Mucosa of stomach (tissue), 1 donor: ENCODE results near the gene GLIS1.

ENCODE experiments used
- H3K27me3 ChIP-seq: one replicate; pipeline ENCODE4 v1.7.0; 2013; ENCODE audit warnings: mild to moderate bottlenecking, low read length; ENCODE audit not compliant: control insufficient read depth, insufficient read depth
- H3K36me3 ChIP-seq: one replicate; pipeline ENCODE4 v1.7.0; 2013; ENCODE audit warnings: low read length; ENCODE audit not compliant: control insufficient read depth, insufficient read depth
- H3K4me1 ChIP-seq: one replicate; pipeline ENCODE4 v1.7.0; 2013; ENCODE audit warnings: mild to moderate bottlenecking, low read length; ENCODE audit not compliant: control insufficient read depth, insufficient read depth
- H3K4me3 ChIP-seq: one replicate; pipeline ENCODE4 v1.7.0; 2013; ENCODE audit warnings: low read length
- H3K9ac ChIP-seq: one replicate; pipeline ENCODE4 v1.7.0; 2013; ENCODE audit warnings: mild to moderate bottlenecking, low read length, moderate library complexity
- H3K9me3 ChIP-seq: one replicate; pipeline ENCODE4 v1.7.0; 2013; ENCODE audit warnings: mild to moderate bottlenecking, low read length, moderate library complexity; ENCODE audit not compliant: control insufficient read depth
- donor health status: Pancreatic carcinoma.

GLIS1 gene

DNA sequence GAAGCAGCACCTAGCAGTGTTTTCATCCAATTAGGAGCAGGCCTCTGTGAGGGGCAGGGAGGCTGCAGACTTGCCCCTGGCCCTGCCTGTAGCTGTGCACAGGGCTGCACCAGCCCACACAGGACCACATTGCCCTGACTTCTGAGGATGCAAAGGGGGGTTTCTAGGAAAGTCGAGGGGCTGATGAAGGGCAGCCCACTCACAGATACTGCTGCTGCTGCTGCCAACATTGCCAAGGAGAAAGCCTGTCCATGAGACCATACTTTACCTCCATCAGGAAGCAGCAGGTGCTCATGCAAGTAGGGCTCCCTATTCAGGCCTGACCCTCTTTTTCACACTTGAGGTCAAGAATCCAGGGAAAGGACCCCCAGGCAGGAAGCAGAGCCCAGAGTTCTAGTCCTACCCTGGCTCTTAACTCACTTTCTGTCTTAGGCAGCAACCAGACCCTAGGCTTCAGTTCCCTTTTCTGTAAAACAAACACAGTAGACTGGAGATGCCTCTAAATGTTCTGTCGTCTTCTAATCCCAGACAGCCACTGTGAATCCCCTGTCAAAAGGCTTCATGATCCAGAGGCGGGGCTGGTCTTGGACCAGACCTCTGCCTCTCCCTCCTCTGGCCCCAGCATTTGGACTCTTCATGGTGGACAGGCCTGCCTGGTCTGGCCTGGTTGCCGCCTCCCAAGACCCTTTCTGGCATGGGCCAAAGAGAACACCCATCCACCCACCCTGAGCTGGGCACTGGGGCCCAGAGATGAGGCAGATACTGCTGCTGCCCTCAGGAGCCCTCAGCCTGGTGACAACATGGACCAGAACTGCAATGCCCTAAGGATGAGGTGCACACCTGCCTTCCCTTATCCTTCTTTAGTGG is 120.2 kb downstream of the GLIS1 start:
- H3K27me3 ChIP-seq: no peaks in the 10 kb centered on the region
- no peak overlapping the region for H3K4me3 ChIP-seq
- no peaks in the 10 kb centered on the region for H3K9me3 ChIP-seq
- no peak overlapping the region for H3K9ac ChIP-seq
- H3K4me1 ChIP-seq: no peaks in the 10 kb centered on the region
- no peaks in the 10 kb centered on the region for H3K36me3 ChIP-seq

DNA sequence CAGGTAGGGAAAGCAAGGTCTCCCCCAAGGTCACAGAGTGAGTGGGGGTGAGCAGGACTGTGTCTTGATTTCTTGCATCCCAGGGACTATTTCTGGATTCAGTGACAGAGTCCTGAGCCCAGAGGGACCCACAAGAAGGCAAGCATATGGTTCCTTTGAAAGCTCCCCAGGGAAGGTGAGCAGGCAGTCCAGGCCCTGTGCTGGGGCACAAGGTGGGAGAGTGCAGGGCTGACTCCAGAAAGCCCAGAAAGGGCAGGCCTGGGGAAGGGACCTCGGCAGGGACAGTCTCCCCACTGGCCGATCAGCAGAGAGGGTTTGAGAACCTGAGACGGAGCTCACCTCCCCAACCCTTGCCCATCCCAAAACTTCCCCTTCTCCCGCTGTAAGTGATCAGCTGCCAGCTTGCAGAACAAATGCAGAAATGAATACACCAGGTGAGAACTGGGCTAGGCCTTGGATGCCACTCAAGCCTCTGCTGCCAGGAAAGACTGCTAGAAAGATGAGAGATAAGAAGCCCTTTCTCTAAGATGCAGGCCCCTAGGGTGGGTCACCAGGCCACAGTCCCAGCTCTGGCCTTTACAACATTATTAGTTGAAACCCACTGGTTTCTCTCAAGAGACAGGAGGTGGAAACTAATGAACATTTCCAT is 121.0 kb downstream of the GLIS1 start:
- H3K27me3 ChIP-seq: no peaks in the 10 kb centered on the region
- no peaks in the 10 kb centered on the region for H3K36me3 ChIP-seq
- H3K4me3 ChIP-seq: no peak overlapping the region
- no peaks in the 10 kb centered on the region for H3K4me1 ChIP-seq
- H3K9ac ChIP-seq: no peak overlapping the region
- no peaks in the 10 kb centered on the region for H3K9me3 ChIP-seq

- H3K36me3 ChIP-seq: no peaks in the 10 kb centered on the region
- no peak overlapping the region for H3K9ac ChIP-seq
- no peak overlapping the region for H3K4me3 ChIP-seq
- no peaks in the 10 kb centered on the region for H3K27me3 ChIP-seq
- H3K9me3 ChIP-seq: no peaks in the 10 kb centered on the region
- H3K4me1 ChIP-seq: no peaks in the 10 kb centered on the region
Observed at GRCh38 chr1:53617382-53617781, 121.6 kb downstream of the GLIS1 start.

DNA sequence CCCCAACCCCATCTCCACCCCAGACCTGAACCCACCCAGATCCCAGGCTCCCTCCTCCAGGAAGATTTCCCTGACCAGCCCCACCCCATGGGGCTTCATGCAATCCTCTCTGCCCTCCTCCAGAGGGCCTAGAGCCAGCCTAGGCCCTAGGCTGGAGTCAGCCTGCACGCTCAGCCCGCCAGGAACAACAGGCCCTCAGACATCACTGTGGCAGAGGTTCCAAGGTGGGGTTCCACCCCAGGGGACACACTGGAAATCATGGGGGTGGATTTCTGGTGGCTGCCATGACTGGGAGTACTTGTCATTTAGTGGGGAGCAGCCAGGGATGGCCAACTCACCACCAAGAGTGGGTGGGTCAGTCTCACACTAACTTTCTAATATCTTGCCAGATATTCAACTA is 122.0 kb downstream of the GLIS1 start:
- no peaks in the 10 kb centered on the region for H3K9me3 ChIP-seq
- H3K4me3 ChIP-seq: no peak overlapping the region
- H3K27me3 ChIP-seq: no peaks in the 10 kb centered on the region
- no peak overlapping the region for H3K9ac ChIP-seq
- H3K36me3 ChIP-seq: no peaks in the 10 kb centered on the region
- H3K4me1 ChIP-seq: no peaks in the 10 kb centered on the region

GRCh38 chr1:53616511-53616910 is 122.5 kb downstream of the GLIS1 start:
- Histone ChIP-seq H3K4me1 (no peaks in the 10 kb centered on the region), H3K27me3 (no peaks in the 10 kb centered on the region), H3K4me3 (no peak overlapping the region), H3K9ac (no peak overlapping the region), H3K9me3 (no peaks in the 10 kb centered on the region), H3K36me3 (no peaks in the 10 kb centered on the region)

- no peaks in the 10 kb centered on the region for H3K36me3 ChIP-seq
- no peaks in the 10 kb centered on the region for H3K9me3 ChIP-seq
- H3K4me1 ChIP-seq: no peaks in the 10 kb centered on the region
- no peak overlapping the region for H3K4me3 ChIP-seq
- H3K27me3 ChIP-seq: no peaks in the 10 kb centered on the region
- no peak overlapping the region for H3K9ac ChIP-seq
Observed at GRCh38 chr1:53615101-53615500, 123.9 kb downstream of the GLIS1 start.

DNA sequence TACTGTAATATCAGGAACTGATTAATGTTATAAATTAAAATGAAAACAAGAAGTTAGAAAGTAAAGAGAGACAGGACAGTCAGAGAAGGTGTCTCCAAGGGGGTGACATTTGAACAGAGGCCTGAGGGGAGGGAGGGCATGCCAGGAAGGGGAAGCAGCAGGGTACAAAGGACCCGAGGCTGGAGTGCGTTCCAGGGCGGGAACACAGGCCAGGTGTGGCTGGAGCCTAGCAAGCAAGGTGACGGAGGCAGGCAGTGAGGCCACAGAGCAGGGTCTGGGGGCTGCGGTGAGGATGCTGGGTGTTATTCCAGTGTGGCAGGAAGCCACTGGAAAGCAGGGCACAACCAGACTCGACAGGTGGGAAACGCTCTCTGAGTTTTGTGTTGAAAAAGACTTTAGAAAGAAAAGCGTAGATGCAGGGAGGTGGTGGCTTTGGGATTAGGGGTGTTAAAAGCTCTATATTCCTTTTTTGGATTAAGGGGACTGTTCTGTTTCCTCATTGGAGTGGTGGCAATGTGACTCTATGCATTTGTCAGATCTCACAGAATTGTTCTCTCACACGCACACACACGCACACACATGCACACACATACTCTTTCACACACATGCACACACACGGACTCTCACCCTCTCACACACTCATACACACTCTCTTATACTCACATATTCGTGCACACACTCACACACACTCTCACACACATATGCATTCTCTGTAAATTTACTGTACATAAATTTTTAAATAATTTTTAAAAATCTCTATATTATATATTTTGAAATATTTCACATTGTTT is 124.5 kb downstream of the GLIS1 start:
- no peak overlapping the region for H3K9ac ChIP-seq
- no peaks in the 10 kb centered on the region for H3K27me3 ChIP-seq
- H3K9me3 ChIP-seq: no peaks in the 10 kb centered on the region
- H3K4me3 ChIP-seq: no peak overlapping the region
- no peaks in the 10 kb centered on the region for H3K36me3 ChIP-seq
- H3K4me1 ChIP-seq: no peaks in the 10 kb centered on the region

GRCh38 chr1:53608676-53609075 is 130.3 kb downstream of the GLIS1 start:
- Histone ChIP-seq H3K9ac (no peak overlapping the region), H3K27me3 (no peaks in the 10 kb centered on the region), H3K4me1 (no peaks in the 10 kb centered on the region), H3K9me3 (no peaks in the 10 kb centered on the region), H3K4me3 (no peak overlapping the region), H3K36me3 (no peaks in the 10 kb centered on the region)

GRCh38 chr1:53608071-53608470 is 130.9 kb downstream of the GLIS1 start:
- Histone ChIP-seq H3K27me3 (no peaks in the 10 kb centered on the region), H3K9me3 (no peaks in the 10 kb centered on the region), H3K4me3 (no peak overlapping the region), H3K36me3 (no peaks in the 10 kb centered on the region), H3K9ac (no peak overlapping the region), H3K4me1 (no peaks in the 10 kb centered on the region)

DNA sequence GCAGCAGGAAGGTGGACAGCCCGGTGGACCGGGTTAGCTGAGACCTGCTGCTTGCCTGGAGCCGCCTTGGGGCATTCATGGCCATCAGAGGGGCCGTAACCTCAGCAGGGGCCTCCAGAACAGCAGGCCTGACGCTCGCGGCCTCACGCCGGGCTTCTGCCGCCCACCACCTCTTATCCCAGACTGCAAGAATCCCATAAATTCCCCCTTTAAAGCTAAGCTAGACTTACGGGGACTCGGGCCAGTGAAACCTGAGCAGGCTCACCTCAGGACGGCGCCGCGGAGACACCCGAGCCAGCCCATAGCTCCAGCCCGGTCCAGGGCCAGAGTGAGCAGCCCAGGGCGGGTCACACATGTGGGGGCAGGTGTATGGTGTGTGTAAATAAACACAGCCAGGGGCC is 132.3 kb downstream of the GLIS1 start:
- H3K27me3 ChIP-seq: no peaks in the 10 kb centered on the region
- no peak overlapping the region for H3K9ac ChIP-seq
- H3K9me3 ChIP-seq: no peaks in the 10 kb centered on the region
- no peaks in the 10 kb centered on the region for H3K36me3 ChIP-seq
- no peaks in the 10 kb centered on the region for H3K4me1 ChIP-seq
- H3K4me3 ChIP-seq: no peak overlapping the region

DNA sequence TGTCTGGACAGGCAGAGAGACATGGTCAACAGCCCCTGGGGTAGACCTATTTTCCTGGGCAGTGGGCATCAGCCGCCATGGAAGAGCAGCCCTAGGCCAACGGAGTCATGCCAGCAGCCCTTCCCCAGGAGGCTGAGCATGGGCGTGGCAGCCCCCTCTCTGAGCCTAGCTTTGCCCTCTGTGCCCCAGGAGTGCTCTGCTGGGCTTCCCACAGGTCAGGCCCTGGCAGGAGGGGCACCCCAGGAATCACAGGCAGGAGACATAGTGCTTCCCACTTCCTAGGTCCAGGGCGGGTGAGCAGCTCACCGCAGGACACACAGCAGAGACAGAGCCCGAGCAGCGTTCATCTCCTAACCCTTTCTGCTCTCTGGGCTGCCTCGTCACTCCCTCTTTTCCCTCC is 132.8 kb downstream of the GLIS1 start:
- Histone ChIP-seq H3K4me3 (no peak overlapping the region), H3K36me3 (no peaks in the 10 kb centered on the region), H3K9ac (no peak overlapping the region), H3K9me3 (no peaks in the 10 kb centered on the region), H3K27me3 (no peaks in the 10 kb centered on the region), H3K4me1 (no peaks in the 10 kb centered on the region)

GRCh38 chr1:53605181-53605580 is 133.8 kb downstream of the GLIS1 start:
- H3K9ac ChIP-seq: no peak overlapping the region
- no peaks in the 10 kb centered on the region for H3K4me1 ChIP-seq
- no peaks in the 10 kb centered on the region for H3K27me3 ChIP-seq
- H3K9me3 ChIP-seq: no peaks in the 10 kb centered on the region
- H3K4me3 ChIP-seq: no peak overlapping the region
- H3K36me3 ChIP-seq: no peaks in the 10 kb centered on the region
